Dermis microvascular lymphatic vessel endothelial cell (primary cell): Measurements from ENCODE around the gene PRUNE2. TPM values are rescaled to one million over a fixed set of nuclear protein-coding genes. Genes with fewer than 3 reads are reported as not detected.

Source experiments
- DNase-seq, 2 donors: peaks; one replicate each; pipeline versions ENCODE4 v3.0.0 to v3.0.0-alpha.2; 2010; ENCODE audit warnings: low read depth in 2 of 2
- total RNA-seq: library from RNA; depleted of rRNA; stranded (reverse); fragments of >200 nt; gene quantifications from 2 replicates; pipeline ENCODE4 v1.2.1, GENCODE V29; 2014

The PRUNE2 gene
- total RNA-seq, 1 donor from 2014 or later = 10.8 TPM

DNA sequence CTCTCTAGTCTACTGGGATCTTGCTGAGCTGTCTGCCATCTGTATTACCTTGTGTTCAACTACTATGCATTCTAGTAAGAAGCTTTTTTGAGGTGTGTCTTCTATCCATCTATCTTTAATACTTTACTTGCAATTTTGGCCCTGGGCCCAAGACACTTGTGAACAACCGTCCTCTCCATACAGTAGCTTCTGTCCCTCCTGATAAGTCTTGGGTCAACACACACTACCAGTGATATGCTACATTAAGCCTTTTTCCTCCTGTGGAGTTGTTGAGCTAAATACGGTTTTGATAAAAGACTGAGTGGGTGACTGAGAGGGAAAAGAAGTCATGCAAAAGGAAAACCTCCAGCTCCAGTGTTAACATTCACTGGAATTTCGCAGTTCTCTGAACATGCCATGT, 275.0 kb downstream of the PRUNE2 start:
- DNase-seq = no peak

DNA sequence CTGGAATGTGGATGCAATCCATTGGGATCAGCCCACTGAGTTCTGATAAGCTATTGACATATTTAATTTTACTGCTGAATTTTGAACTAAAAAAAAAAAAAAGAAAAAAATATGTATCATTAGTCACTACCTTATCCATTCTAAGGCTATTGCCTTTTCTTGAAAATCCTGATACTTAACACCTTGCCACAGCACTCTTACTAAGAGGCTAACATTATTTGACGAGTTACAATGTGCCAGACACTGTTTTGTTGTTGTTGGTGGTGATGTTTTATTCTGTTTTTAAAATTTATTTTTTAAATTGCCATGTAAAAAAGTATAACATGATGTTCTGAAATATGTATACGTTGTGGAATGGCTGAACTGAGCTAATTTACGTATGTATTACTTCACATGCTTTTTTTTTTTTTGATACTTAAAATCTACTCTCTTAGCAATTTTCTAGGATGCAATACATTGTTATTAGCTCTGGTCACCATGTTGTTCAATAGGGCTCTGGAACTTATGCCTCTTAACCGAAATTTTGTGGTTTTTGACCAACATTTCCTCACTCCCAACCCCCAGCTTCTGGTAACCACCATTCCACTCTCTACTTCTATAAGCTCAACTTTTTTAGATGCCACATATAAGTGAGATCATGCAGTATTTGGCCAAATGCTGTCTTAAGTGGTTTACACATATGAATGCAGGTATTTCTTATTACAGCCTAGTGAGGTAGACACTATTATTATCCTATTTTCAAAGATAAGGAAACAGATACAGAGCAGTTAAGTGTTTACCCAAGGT, 276.5 kb downstream of the PRUNE2 start:
- no peak for DNase-seq

DNA sequence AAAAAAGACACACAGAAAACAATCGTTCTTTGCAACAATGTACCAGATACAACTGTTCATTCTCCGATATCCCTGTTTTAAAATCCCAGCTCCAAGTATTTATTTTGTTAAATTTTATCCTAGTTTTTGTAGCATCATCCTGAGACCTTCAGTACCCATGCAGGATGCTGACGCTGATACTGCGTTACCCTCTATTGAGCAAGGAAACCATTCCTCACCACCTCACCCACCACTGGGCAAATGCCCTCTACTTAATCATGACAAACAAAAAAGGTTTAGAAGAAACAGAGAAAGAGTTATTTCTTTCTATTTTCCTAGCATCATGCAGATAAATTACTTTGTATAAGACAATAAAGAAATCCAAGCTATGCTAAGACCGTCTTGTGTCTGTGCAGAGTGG, 277.8 kb downstream of the PRUNE2 start:
- no peak for DNase-seq

DNA sequence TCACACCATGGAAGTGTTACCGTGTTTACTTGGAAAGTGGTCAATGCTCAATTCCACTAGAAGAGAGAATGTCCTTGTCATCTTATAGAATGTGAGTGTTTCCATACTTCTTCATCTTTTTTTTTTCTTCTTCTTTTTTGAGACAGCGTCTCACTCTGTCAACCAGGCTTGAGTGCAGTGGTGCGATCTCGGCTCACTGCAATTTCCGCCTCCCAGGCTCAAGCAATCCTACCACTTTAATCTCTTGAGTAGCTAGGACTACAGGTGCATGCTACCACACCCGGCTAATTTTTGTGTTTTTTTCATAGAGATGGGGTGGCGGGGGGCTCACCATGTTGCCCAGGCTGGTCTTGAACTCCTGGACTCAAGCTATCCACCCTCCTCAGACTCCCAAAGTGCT, 278.9 kb downstream of the PRUNE2 start:
- DNase-seq = no peak

GRCh38 chr9:76626141-76626540, 279.8 kb downstream of the PRUNE2 start:
- no peak for DNase-seq

DNA sequence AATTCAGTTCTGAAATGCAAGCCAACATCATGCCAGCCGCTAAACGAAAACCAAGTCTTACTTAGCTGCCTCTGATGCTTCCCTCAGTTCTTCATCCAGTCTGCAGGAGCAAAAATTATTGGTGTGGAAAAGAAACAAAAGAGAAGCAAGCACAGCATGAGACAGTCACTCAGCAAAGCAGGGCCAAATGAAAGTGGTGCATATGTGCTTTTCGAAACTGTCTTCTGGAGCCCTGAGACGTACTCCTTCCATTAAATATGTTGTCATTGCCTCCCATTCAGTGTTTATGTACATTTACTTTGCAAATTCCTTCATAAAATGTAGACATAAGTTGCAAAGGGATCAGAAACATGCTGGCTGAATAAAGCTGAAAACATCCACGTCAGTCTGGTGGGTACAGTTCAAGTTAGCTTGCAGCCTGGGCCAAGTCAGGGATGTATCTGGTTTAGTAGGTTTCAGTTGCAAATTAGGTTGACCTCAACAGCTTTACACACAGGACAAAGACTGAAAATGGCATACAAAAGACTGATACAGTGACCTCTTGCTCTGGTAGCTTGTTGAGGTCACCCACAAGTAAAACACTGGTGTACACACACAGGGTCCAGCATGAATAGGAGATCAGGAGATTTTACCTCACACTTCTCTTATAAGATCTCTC, 281.4 kb downstream of the PRUNE2 start:
- no peak for DNase-seq

GRCh38 chr9:76620996-76621395, 284.9 kb downstream of the PRUNE2 start:
- no peak for DNase-seq

- DNase-seq = no peak
Observed at GRCh38 chr9:76620581-76620980, 285.3 kb downstream of the PRUNE2 start.

DNA sequence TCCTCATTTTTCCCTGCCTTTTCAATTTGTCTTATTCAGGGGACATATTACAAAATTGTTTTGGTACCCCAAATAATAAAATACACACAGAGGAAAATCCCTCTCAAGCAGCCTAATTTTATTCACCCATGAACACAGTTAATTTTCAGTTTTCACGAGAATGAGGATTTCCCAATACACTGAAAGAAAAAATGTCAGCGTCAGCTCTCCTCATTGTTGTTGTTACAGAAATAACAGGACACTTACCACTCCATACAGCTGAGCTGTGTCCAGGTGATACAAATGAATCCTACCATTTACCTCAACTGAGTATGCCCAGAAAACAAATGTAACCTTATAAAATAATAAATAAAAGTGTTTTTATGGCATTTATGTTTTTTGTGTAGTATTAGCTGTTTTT, 286.3 kb downstream of the PRUNE2 start:
- DNase-seq = no peak

GRCh38 chr9:76619197-76619596, 286.7 kb downstream of the PRUNE2 start:
- no peak for DNase-seq

GRCh38 chr9:76618762-76619161, 287.2 kb downstream of the PRUNE2 start:
- no peak for DNase-seq

DNA sequence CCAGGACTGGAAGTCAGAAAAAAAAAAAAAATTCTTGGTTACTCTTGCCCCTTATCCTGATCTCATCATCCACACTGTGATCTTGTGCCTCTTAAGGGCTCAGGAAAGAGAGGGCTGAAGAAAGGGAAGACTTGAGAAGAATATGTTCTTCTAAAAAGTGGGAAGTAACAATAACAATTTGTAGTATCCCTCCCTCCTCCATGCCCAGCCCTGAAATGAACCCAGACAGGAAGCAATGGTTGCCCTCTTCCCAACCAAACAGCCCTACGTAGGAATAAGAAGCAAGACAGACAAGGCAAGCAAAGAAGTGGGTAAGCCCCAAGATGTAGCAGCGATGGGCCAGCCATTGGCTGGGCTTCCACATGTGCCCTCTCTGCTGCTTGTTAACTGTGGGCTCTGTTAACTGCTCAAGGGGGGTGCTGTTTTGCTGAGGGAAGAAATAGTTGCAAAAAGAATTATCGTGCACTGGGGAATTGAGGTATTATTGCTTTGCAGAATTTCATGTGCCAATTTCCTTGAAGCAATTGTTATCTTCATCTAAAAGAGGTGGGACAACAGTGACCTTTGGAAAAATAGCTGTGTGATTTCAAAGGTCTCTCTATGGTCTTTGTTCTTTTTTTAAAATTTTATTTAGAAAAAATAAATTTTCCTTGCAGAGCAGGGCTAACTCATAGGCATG, 288.3 kb downstream of the PRUNE2 start:
- DNase-seq = no peak

DNA sequence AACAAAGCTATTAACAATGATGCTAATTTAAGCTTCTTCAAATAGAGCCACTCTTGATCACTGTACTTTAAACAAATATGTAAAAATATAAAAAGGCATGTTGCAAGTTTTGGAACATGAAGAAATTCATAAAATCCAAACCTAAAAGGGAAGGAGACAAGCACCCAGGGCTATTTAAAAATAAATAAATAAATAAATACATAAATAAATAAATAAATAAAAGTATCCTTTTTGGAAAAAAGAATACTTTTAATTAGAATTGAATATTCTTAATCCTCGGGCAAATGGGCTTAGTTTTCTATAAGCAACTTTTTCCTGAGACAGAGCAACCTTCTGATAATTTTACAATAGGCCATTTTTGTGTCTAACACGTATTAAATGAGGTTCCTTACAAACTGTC, 289.1 kb downstream of the PRUNE2 start:
- DNase-seq = no peak

DNA sequence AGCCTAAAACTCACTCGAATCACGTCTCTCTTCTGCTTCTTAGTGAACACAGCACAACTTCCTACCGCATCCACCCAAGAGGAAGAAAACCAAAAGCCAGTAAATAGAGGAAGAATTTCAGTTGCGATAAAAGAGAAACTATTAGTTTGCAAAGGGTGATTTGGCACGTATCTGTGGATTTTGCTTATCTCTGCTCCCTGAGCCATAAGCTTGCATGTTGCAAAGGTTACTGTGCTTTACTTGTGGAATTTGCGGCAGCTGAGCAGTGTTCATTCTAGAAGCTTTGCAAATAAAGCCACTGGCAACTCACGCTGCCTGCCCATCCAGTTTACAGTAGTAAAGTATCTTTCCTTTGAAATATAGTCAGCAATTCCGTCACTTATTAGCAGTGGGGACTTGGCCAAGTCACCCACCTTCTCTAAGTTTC, 290.7 kb downstream of the PRUNE2 start:
- no peak for DNase-seq

DNA sequence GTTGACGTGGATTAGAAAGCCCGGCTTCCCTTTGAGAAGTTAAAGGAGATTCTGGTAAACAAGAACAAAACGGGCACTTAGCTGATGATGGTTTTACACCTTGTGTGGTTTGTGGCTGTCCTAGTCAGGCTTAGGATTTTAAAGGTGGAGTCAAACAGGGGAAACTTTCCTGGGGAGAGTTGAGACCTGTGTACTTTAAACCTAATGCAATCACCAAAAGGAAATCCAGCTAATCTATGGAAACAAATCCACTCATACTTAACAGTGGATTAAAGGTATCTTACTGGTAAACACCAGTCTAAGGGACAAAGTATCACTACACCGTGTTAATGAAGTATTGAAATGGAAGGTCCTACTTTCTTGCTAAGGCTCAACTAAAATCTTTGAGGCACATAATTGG, 291.9 kb downstream of the PRUNE2 start:
- no peak for DNase-seq

DNA sequence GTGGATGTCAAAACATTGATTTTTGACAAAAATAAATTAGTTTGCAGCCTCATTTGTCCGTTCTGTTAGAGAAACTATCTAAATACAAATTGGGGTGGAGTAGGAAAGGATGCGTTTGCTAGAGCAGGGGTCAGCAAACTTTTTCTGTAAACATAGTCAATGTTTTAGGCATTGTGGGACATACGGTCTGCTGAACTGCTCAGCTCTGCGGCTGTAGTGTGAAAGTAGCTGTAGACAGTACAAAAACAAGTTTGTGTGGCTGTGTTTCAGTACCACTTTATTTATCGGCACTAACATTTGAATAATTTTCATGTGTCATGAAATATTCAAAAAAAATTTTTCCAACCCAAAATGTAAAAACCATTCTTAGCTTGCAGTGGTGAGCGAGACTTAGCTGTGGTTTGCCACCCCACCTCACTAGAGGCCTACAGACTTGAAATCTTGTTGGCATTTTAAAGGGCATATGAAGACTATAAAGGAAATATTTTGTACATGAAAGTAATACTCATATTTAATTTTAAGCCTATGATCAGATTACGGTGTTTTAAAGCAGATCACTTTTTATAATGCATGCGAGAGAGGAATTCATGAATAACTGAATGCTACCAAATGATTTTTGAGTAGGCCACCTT, 292.6 kb downstream of the PRUNE2 start:
- no peak for DNase-seq

DNA sequence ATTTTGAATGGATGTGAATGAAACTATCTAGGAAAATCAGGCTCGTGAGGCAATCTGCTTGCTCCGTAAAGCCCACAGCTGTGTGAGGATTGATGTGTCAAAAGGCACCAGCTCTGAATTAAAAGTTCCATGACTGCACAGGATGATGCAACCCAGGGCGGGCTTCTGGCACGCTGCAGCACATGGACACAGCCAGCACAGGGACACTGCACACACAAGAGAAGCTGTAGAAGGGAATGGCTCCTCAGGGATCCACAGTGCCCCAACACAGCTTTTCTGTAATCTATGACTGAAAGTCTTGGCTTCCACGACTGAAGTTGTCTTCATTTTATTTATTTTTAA, 295.9 kb downstream of the PRUNE2 start:
- peak in 1 of 2 donors; percentile 65 for DNase-seq

- no peak for DNase-seq
Observed at GRCh38 chr9:76609285-76610010, 296.5 kb downstream of the PRUNE2 start.

DNA sequence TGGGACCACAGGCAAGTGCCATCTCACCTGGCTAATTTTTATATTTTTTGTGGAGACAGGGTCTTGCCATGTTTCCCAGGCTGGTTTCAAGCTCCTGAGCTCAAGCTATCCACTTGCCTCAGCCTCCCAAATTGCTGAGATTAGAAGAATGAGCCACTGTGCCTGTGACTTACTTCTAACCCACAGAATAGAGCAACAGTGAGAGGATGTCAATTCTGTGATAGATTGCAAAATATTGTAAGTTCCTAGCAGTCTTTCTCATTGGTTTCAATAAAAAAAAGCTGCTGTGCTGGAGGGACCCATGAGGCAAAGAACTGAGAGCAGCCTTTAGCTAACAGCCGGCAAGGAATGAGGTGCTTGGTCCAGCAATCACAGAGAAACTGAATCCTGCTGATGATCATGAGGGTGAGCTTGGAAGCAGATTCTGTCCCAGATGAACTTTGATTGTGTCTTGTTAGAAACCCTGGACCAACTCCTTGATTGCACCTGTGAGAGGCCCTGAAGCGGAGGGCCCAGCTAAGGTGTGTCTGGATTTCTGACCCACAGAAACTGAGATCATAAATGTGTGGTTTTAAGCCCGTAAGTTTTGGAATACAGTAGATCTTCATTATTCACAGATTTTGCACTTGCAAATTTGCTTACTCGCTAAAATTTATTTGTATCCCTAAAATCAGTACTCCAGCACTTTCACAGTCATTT, 297.2 kb downstream of the PRUNE2 start:
- DNase-seq = no peak

DNA sequence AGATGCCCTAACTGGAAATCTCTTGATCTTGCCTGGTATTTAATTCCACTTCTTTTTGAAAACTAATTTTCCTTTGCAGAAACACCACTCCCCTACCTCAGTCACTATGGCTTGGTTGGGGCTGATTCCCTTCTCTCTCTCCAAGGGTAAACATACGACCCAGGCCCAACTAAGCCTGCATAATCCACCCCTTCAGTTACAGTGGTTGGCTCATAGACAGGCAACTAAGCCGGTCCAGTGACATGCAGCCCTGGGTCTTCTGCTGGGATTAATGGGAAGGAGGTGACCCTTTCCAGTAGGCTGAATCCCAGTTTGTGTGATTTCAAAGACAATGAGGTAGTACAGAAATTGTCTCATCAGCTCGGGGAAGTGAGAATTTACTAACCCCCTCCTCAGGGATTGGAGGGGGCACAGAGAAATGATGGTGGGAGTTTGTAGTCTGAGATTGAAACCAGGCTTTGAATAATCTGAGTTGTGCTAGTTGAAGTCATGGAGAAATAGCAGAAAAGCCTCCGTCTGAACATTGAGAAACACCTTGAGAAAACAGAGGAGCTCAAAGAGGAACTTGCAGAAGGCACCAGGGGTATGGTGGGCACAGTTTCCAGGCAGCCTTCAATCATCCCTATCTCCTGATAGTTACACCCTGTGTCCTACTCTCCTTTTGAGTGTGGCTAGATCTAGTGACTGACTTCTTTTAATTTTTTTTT, 298.0 kb downstream of the PRUNE2 start:
- DNase-seq = no peak
